CD4-positive, alpha-beta T cell (primary cell): Measurements from ENCODE around the gene ANKFN1. TPM values are rescaled to one million over a fixed set of nuclear protein-coding genes. Genes with fewer than 3 reads are reported as not detected.

Experiments
- ATAC-seq: fragments of 200-7000 bp; cut with Tn5 transposase; one replicate; pipeline ENCODE4 v1.10.0; 2022; ENCODE audit warnings: mild to moderate bottlenecking; ENCODE audit not compliant: poor library complexity
- CTCF ChIA-PET: fragments of 350-600 bp; sonication (Branson Sonifier 250); formaldehyde crosslinking; loops from one replicate; lab custom pipeline; 2021; ENCODE audit warnings: antibody characterized with exemption, inconsistent platforms; lab: Charles Lee
- POLR2A ChIA-PET: fragments of 350-600 bp; sonication (Branson Sonifier 250); formaldehyde crosslinking; loops from one replicate; lab custom pipeline; 2021; ENCODE audit warnings: antibody characterized with exemption, inconsistent platforms; lab: Charles Lee
- DNase-seq, 14 experiments: peaks; one replicate each; pipeline ENCODE4 v3.0.0-alpha.2; 2013 to 2020; ENCODE audit warnings: mixed read lengths in 2 of 14
- H3K27ac ChIP-seq, 2 donors: one replicate each; pipeline versions ENCODE4 v1.5.1 to v1.7.0; 2013; ENCODE audit warnings: low read length in 2 of 2, low read depth in 1 of 2, mild to moderate bottlenecking in 1 of 2
- H3K27me3 ChIP-seq, 2 experiments: 1 replicate in 1 of 2; 2 replicates in 1 of 2; pipeline versions ENCODE4 v1.6.1 to v1.7.0; 2013; ENCODE audit warnings: low read length in 2 of 2, control low read depth in 1 of 2, mild to moderate bottlenecking in 1 of 2, moderate library complexity in 1 of 2; ENCODE audit not compliant: insufficient read depth in 2 of 2, control insufficient read depth in 1 of 2
- H3K36me3 ChIP-seq: one replicate; pipeline ENCODE4 v1.6.1; 2013; ENCODE audit warnings: low read length, control low read depth; ENCODE audit not compliant: insufficient read depth
- H3K4me1 ChIP-seq: one replicate; pipeline ENCODE4 v1.6.1; 2013; ENCODE audit warnings: low read length, control low read depth; ENCODE audit not compliant: insufficient read depth
- H3K4me3 ChIP-seq: one replicate; pipeline ENCODE4 v1.5.1; 2013; ENCODE audit warnings: mild to moderate bottlenecking, low read length, moderate library complexity
- H3K9me3 ChIP-seq, 2 experiments: 1 replicate in 1 of 2; 2 replicates in 1 of 2; pipeline versions ENCODE4 v1.6.1 to v1.7.0; 2013; ENCODE audit warnings: low read length in 2 of 2, mild to moderate bottlenecking in 2 of 2, control low read depth in 1 of 2, moderate library complexity in 1 of 2; ENCODE audit not compliant: control insufficient read depth in 1 of 2, insufficient read depth in 1 of 2
- H3K27ac Mint-ChIP-seq: one replicate; pipeline ENCODE4 v1.8.0; 2020; ENCODE audit warnings: mixed read lengths
- H3K27me3 Mint-ChIP-seq: one replicate; pipeline ENCODE4 v1.8.0; 2021; ENCODE audit warnings: mixed read lengths
- H3K36me3 Mint-ChIP-seq: one replicate; pipeline ENCODE4 v1.8.0; 2021; ENCODE audit warnings: low read depth, mixed read lengths
- H3K4me1 Mint-ChIP-seq: one replicate; pipeline ENCODE4 v1.8.0; 2021; ENCODE audit warnings: low read depth, mixed read lengths
- H3K4me3 Mint-ChIP-seq: one replicate; pipeline ENCODE4 v1.8.0; 2020; ENCODE audit warnings: mild to moderate bottlenecking, mixed read lengths
- H3K9me3 Mint-ChIP-seq: one replicate; pipeline ENCODE4 v1.8.0; 2020; ENCODE audit warnings: mixed read lengths
- intact Hi-C, 2 experiments: fragments of 100-400 bp; cut with DNase I in 1 of 2; cut with micrococcal nuclease in 1 of 2; formaldehyde crosslinking; loops; one replicate each; pipeline versions ENCODE4 v1.15.1 to v1.9.0; 2023 to 2025; cut with DNase I, micrococcal nuclease
- total RNA-seq, 174 experiments: library from RNA in 2 of 174; stranded (reverse) in 2 of 174; gene quantifications; one replicate each; pipeline ENCODE4 v1.2.3 and lab custom pipeline; 2021 to 2026
- TF ChIP-seq, protein P1 (sequence below): fragments of 200-600 bp; IDR thresholded peaks from one replicate; pipeline ENCODE4 v1.8.0; 2022; ENCODE audit warnings: antibody characterized with exemption, mild to moderate bottlenecking

ANKFN1 gene
- total RNA-seq, 2 experiments from 2014 or later: not detected

DNA sequence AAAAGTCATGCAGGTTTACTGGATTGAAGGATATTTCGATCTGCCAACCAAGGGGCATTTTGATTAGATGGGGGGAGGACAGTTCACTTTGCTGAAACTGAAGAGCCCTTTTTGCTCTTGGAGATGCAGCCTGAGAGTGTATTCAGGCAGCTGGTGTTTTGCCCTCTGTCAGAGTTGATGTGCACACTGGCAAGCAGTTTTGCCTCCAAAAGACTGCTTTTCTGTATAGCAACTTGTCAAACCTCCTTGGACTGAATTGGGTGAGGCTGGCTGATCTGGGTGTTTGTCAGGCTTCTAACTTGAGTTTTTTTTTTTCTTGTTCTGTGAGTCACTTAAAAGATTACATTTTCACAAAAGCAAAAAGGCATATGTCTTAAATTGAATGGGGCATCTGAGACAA lies 22.6 kb upstream of the ANKFN1 start:
- ChIA-PET CTCF (no interaction called here), POLR2A (no interaction called here)
- no peaks in the 10 kb centered on the region for H3K9me3 ChIP-seq
- DNase-seq (no peak), ATAC-seq (no peak)
- H3K4me3 ChIP-seq: no peak overlapping the region
- TF ChIP-seq, protein P1, sequence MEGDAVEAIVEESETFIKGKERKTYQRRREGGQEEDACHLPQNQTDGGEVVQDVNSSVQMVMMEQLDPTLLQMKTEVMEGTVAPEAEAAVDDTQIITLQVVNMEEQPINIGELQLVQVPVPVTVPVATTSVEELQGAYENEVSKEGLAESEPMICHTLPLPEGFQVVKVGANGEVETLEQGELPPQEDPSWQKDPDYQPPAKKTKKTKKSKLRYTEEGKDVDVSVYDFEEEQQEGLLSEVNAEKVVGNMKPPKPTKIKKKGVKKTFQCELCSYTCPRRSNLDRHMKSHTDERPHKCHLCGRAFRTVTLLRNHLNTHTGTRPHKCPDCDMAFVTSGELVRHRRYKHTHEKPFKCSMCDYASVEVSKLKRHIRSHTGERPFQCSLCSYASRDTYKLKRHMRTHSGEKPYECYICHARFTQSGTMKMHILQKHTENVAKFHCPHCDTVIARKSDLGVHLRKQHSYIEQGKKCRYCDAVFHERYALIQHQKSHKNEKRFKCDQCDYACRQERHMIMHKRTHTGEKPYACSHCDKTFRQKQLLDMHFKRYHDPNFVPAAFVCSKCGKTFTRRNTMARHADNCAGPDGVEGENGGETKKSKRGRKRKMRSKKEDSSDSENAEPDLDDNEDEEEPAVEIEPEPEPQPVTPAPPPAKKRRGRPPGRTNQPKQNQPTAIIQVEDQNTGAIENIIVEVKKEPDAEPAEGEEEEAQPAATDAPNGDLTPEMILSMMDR: no peak
- Mint-ChIP-seq H3K4me3 (no peak overlapping the region), H3K36me3 (no peaks in the 10 kb centered on the region), H3K4me1 (no peaks in the 10 kb centered on the region), H3K27ac (no peak overlapping the region), H3K9me3 (no peaks in the 10 kb centered on the region), H3K27me3 (no peaks in the 10 kb centered on the region)
- intact Hi-C loops: no loop called here
- H3K4me1 ChIP-seq: no peaks in the 10 kb centered on the region
- H3K27ac ChIP-seq: no peak overlapping the region
- H3K27me3 ChIP-seq: peaks cover 3 to 5% of the 10 kb centered on the region in 2 experiments
- no peaks in the 10 kb centered on the region for H3K36me3 ChIP-seq

DNA sequence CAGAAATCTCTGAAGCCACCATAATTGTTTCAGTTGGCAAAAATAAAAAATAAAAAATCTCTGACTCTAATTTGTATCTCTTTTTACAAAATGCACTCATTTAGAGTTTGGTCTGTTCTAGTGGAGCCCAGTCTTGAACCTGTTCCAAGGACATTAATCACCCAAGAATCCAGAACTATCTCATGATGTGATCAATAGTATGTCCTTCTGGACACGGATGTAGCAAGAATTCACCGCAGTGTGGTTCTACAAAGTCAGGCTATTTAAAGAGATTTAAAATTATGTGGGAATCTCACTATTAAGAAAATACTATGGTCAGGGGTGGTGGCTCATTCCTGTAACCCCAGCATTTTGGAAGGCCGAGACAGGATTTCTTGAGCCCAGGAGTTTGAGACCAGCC lies 21.8 kb upstream of the ANKFN1 start:
- TF ChIP-seq, protein P1: no peak
- Histone ChIP-seq H3K27me3 (peaks cover 3% of the 10 kb centered on the region in 2 experiments), H3K9me3 (no peaks in the 10 kb centered on the region), H3K4me1 (no peaks in the 10 kb centered on the region), H3K4me3 (no peak overlapping the region), H3K36me3 (no peaks in the 10 kb centered on the region), H3K27ac (no peak overlapping the region)
- CTCF ChIA-PET: no interaction called here
- Mint-ChIP-seq H3K4me1 (no peaks in the 10 kb centered on the region), H3K27ac (no peak overlapping the region), H3K9me3 (no peaks in the 10 kb centered on the region), H3K36me3 (no peaks in the 10 kb centered on the region), H3K4me3 (no peak overlapping the region), H3K27me3 (no peaks in the 10 kb centered on the region)
- POLR2A ChIA-PET: no interaction called here
- intact Hi-C loops: no loop called here
- DNase-seq: no peak
- ATAC-seq: no peak

DNA sequence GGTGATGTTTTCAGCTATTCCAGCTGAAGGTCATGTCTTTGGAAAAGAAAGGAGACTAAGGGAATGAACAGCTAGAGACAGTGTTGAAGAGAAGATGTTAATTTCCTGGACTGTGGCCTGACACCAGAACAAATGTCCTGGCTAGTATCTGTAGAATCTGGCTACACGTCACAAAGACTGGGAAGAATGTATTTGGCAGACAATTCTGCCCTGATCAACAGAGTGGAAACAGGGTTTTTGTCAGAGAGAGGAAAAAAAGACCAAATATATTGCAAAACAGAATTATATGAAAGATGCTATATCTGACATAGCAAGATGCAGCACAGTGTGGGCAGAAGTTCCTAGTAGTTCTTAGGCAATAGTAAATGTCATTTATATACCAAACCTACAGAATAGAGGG lies 17.0 kb upstream of the ANKFN1 start:
- TF ChIP-seq, protein P1: no peak
- CTCF ChIA-PET: no interaction called here

More for the DNA sequence above, 17.0 kb upstream of the ANKFN1 start:
- Histone ChIP-seq H3K36me3 (no peaks in the 10 kb centered on the region), H3K9me3 (no peaks in the 10 kb centered on the region), H3K27me3 (peaks cover 3% of the 10 kb centered on the region in 2 experiments), H3K4me1 (no peaks in the 10 kb centered on the region), H3K27ac (no peak overlapping the region), H3K4me3 (no peak overlapping the region)
- no peaks in the 10 kb centered on the region for H3K4me1 Mint-ChIP-seq
- H3K9me3 Mint-ChIP-seq: no peaks in the 10 kb centered on the region
- no peaks in the 10 kb centered on the region for H3K27me3 Mint-ChIP-seq
- no peak overlapping the region for H3K4me3 Mint-ChIP-seq
- no peaks in the 10 kb centered on the region for H3K36me3 Mint-ChIP-seq
- no peak overlapping the region for H3K27ac Mint-ChIP-seq
- ATAC-seq: no peak
- intact Hi-C loops: no loop called here
- no peak for DNase-seq
- POLR2A ChIA-PET: no interaction called here
